ENCODE results near the gene ITPK1.

DNA sequence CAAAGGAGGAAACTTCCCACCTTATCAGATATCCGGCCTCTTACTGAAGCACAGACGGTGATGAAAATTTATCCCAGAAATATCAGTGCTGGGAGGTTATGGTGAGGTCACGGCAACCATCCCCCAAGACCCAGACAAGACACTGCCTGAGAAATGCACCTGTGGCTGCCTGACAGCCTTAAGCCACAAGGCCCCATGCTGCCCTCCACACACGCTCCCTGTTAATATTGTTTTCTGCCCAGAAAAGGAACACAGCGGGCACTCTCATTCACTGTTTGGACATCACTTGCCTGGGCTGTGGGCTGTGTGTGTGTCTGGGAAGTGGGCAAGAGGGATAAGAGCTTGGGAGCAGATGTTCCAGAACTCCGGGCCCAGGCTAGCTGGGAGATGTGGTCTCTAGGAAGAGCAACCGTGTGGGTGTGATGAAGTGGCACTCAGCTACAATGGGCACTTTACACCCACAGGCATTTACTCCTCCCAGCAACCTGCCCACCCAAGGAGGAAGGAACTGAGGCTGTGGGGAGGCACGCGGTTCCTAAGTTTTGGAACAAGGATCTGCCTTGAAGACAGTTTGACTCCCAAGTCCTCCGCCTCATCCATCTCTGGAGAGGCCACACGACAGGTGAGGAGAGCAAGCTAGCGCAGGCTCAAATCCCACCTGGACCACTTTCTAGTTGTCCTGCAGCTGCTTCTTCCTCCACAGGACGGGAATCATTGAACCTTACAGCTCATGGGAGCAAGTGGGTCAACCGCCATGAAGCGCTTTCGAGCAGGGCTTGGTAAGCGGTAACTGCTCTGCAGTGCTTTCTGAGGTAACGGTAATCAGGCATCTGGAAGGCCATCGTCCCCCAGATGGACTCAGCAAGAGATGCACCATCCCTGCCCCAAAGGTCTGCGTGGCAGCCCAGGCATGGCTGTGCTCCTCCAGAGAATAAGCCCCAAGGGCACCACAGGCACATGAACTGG, 101.4 kb downstream of the ITPK1 start:
- TF ChIP-seq POLR2AphosphoS5 (IDR thresholded peaks at IDR 0.05; ENCODE audit: low read length) (no peak), SUZ12 (IDR thresholded peaks at IDR 0.05; ENCODE audit: unreplicated experiment) (no peak), CHD1 (IDR thresholded peaks at IDR 0.05; ENCODE audit: low read depth, low read length) (no peak), MEF2B (IDR thresholded peaks at IDR 0.05; ENCODE audit: partially characterized antibody, poor library complexity, severe bottlenecking) (no peak), CREM (IDR thresholded peaks at IDR 0.05; ENCODE audit: low read depth) (no peak), POLR2AphosphoS2 (IDR thresholded peaks at IDR 0.05; ENCODE audit: low read depth, low read length) (no peak), MEF2A (IDR thresholded peaks at IDR 0.05; ENCODE audit: insufficient read depth, low read depth, low read length) (no peak)
- TF ChIP-seq, protein P1, sequence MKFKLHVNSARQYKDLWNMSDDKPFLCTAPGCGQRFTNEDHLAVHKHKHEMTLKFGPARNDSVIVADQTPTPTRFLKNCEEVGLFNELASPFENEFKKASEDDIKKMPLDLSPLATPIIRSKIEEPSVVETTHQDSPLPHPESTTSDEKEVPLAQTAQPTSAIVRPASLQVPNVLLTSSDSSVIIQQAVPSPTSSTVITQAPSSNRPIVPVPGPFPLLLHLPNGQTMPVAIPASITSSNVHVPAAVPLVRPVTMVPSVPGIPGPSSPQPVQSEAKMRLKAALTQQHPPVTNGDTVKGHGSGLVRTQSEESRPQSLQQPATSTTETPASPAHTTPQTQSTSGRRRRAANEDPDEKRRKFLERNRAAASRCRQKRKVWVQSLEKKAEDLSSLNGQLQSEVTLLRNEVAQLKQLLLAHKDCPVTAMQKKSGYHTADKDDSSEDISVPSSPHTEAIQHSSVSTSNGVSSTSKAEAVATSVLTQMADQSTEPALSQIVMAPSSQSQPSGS (IDR thresholded peaks at IDR 0.05; ENCODE audit: low read length) = no peak
- TF ChIP-seq, protein P2, sequence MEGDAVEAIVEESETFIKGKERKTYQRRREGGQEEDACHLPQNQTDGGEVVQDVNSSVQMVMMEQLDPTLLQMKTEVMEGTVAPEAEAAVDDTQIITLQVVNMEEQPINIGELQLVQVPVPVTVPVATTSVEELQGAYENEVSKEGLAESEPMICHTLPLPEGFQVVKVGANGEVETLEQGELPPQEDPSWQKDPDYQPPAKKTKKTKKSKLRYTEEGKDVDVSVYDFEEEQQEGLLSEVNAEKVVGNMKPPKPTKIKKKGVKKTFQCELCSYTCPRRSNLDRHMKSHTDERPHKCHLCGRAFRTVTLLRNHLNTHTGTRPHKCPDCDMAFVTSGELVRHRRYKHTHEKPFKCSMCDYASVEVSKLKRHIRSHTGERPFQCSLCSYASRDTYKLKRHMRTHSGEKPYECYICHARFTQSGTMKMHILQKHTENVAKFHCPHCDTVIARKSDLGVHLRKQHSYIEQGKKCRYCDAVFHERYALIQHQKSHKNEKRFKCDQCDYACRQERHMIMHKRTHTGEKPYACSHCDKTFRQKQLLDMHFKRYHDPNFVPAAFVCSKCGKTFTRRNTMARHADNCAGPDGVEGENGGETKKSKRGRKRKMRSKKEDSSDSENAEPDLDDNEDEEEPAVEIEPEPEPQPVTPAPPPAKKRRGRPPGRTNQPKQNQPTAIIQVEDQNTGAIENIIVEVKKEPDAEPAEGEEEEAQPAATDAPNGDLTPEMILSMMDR (IDR thresholded peaks at IDR 0.05 in 2 of 3, conservative IDR thresholded peaks at IDR 0.05 in 1 of 3; ENCODE audit: control insufficient read depth in 2 of 3, extremely low read depth in 1 of 3, insufficient read depth in 1 of 3, low read depth in 3 of 3, low read length in 3 of 3) = no peak
- TF ChIP-seq, protein P3, sequence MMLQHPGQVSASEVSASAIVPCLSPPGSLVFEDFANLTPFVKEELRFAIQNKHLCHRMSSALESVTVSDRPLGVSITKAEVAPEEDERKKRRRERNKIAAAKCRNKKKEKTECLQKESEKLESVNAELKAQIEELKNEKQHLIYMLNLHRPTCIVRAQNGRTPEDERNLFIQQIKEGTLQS (IDR thresholded peaks at IDR 0.05; ENCODE audit: borderline replicate concordance, extremely low read depth, low read depth, low read length) = no peak

All from GM12878 (cell line).